Measurements from ENCODE around the gene PLCXD3. TPM values are rescaled to one million over a fixed set of nuclear protein-coding genes. Genes with fewer than 3 reads are reported as not detected.
A peak's percentile ranks its signal among the peaks of the same experiment; 100 is the strongest.

Gene PLCXD3
- polyA plus RNA-seq, 1 of the 3 experiments (the other 2 are of a cell fraction), result 0.15 TPM

DNA sequence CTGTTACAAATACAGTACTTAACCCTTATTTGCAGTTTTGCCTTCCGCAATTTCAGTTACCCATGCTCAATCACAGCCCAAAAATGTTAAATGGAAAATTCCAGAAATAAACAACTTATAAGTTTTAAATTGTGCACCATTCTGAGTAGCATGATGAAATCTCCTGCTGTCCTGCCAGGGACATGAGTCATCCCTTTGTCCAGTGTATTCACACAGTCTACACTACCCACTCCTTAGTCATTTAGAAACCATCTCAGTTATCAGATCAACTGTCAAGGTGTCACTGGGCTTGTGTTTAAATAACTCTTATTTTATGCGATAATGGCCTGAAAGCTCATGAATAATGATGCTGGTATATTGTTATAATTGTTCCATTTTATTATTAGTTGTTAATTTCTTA, 95.8 kb downstream of the PLCXD3 start (continued):
- TF ChIP-seq, protein P1, sequence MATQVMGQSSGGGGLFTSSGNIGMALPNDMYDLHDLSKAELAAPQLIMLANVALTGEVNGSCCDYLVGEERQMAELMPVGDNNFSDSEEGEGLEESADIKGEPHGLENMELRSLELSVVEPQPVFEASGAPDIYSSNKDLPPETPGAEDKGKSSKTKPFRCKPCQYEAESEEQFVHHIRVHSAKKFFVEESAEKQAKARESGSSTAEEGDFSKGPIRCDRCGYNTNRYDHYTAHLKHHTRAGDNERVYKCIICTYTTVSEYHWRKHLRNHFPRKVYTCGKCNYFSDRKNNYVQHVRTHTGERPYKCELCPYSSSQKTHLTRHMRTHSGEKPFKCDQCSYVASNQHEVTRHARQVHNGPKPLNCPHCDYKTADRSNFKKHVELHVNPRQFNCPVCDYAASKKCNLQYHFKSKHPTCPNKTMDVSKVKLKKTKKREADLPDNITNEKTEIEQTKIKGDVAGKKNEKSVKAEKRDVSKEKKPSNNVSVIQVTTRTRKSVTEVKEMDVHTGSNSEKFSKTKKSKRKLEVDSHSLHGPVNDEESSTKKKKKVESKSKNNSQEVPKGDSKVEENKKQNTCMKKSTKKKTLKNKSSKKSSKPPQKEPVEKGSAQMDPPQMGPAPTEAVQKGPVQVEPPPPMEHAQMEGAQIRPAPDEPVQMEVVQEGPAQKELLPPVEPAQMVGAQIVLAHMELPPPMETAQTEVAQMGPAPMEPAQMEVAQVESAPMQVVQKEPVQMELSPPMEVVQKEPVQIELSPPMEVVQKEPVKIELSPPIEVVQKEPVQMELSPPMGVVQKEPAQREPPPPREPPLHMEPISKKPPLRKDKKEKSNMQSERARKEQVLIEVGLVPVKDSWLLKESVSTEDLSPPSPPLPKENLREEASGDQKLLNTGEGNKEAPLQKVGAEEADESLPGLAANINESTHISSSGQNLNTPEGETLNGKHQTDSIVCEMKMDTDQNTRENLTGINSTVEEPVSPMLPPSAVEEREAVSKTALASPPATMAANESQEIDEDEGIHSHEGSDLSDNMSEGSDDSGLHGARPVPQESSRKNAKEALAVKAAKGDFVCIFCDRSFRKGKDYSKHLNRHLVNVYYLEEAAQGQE (IDR thresholded peaks at IDR 0.05; ENCODE audit: low read depth, low read length), result peak; percentile 46; the same call in 1 of the 2 replicates
- TF ChIP-seq SIN3A (IDR thresholded peaks at IDR 0.05; ENCODE audit: borderline replicate concordance, low read depth, low read length) (0 out of 2 replicates have a peak, but pooled peaks have one; percentile 55), FOSL2 (IDR thresholded peaks at IDR 0.05; ENCODE audit: borderline replicate concordance, low read depth) (peak; percentile 100), ELF1 (IDR thresholded peaks at IDR 0.05) (0 out of 2 replicates have a peak, but pooled peaks have one; percentile 18), POLR2AphosphoS5 (IDR thresholded peaks at IDR 0.05; ENCODE audit: low read depth, low read length) (peak; percentile 72; the same call in 1 of the 2 replicates), TCF12 (IDR thresholded peaks at IDR 0.05) (peak; percentile 97), FOXM1 (IDR thresholded peaks at IDR 0.05; ENCODE audit: low read depth) (peak; percentile 96), RAD21 (IDR thresholded peaks at IDR 0.05; ENCODE audit: low read length) (no peak)

DNA sequence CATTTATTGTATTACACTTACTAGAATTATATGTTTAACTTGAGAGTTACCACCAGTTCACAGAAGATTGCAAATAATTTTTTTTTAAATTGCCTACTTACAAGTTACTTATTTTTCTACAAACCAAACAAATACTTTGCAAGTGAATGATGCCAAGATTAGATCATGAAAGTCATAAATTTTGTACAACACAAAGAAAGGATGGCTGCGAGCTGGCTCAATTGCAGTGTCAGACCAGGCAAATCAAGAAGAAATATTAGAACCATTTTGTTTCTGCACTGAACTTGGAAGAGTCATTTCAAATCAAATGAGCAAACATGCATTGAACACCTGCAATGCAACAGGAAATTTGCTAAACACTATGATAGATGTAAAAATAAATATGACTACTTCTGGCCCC, 97.3 kb downstream of the PLCXD3 start:
- Histone ChIP-seq H3F3A (replicated peaks; ENCODE audit: insufficient read depth) (peaks cover 32% of the 10 kb centered on the region), H3K4me1 (ENCODE audit: control insufficient read depth in 1 of 2, insufficient read depth in 2 of 2, low read depth in 1 of 2, low read length in 1 of 2) (peaks cover 14 to 45% of the 10 kb centered on the region in 2 experiments; a peak in 3 of 4 replicates), H2AFZ (ENCODE audit: low read depth) (0 out of 2 replicates have a peak overlapping the region, but pooled peaks have one; percentile 2), H3K4me2 (no peak overlapping the region), H3K27ac (ENCODE audit: low read depth in 2 of 2, low read length in 1 of 2) (peak overlapping the region; percentile 69 to 90; a peak in 3 of 4 replicates), H3K79me2 (ENCODE audit: insufficient read depth) (no peaks in the 10 kb centered on the region), H4K20me1 (ENCODE audit: insufficient read depth) (no peaks in the 10 kb centered on the region), H3K9me2 (no peaks in the 10 kb centered on the region), H3K9me3 (no peaks in the 10 kb centered on the region), H3K9ac (no peak overlapping the region), H3K4me3 (ENCODE audit: low read depth in 2 of 2, low read length in 1 of 2) (no peak overlapping the region), H3K36me3 (replicated peaks in 1 of 2; ENCODE audit: control insufficient read depth in 1 of 2, insufficient read depth in 2 of 2, low read length in 1 of 2) (no peaks in the 10 kb centered on the region), H3K27me3 (ENCODE audit: insufficient read depth) (no peaks in the 10 kb centered on the region)
- 41% methylated on average over 1 of the region's 1 CpG for WGBS (ENCODE audit: low lambda C conversion rate)
- ChIA-PET CTCF (interaction anchor here (1.0 kb wide), 1 partner anchor 13 kb away, joined by 3 read pairs; no protein-coding TSS in a partner anchor), POLR2A (no interaction called here)
- no peak for DNase-seq
- TF ChIP-seq FOXM1 (IDR thresholded peaks at IDR 0.05; ENCODE audit: low read depth) (peak; percentile 20; the same call in 1 of the 2 replicates), ZBTB33 (IDR thresholded peaks at IDR 0.05; ENCODE audit: borderline replicate concordance, low read depth) (no peak), YY1 (IDR thresholded peaks at IDR 0.05; ENCODE audit: low read depth) (peak; percentile 26; the same call in 1 of the 2 replicates), TCF12 (IDR thresholded peaks at IDR 0.05) (peak; percentile 53; the same call in 1 of the 2 replicates), FOXJ3 (CRISPR knock-in tag; IDR thresholded peaks at IDR 0.05) (no peak), NFIC (IDR thresholded peaks at IDR 0.05; ENCODE audit: borderline replicate concordance) (peak; percentile 43; the same call in 1 of the 2 replicates), MXI1 (IDR thresholded peaks at IDR 0.05; ENCODE audit: low read depth, low read length) (no peak), RXRA (IDR thresholded peaks at IDR 0.05; ENCODE audit: borderline replicate concordance, low read depth) (no peak), EP300 (IDR thresholded peaks at IDR 0.05; ENCODE audit: borderline replicate concordance in 1 of 2, low read depth in 1 of 2, low read length in 1 of 2) (peak in 1 of 2 experiments; percentile 32; a peak in 1 of 4 replicates), SIN3A (IDR thresholded peaks at IDR 0.05; ENCODE audit: borderline replicate concordance, low read depth, low read length) (no peak), CHD2 (IDR thresholded peaks at IDR 0.05; ENCODE audit: low read length, partially characterized antibody) (no peak), RCOR1 (IDR thresholded peaks at IDR 0.05; ENCODE audit: low read length) (no peak), TEAD4 (IDR thresholded peaks at IDR 0.05; ENCODE audit: borderline replicate concordance, insufficient read depth) (0 out of 2 replicates have a peak, but pooled peaks have one; percentile 32), ELF1 (IDR thresholded peaks at IDR 0.05) (no peak)
- TF ChIP-seq, protein P2, sequence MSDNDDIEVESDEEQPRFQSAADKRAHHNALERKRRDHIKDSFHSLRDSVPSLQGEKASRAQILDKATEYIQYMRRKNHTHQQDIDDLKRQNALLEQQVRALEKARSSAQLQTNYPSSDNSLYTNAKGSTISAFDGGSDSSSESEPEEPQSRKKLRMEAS (IDR thresholded peaks at IDR 0.05; ENCODE audit: low read depth), result 0 out of 2 replicates have a peak, but pooled peaks have one; percentile 13
- TF ChIP-seq, protein P3, sequence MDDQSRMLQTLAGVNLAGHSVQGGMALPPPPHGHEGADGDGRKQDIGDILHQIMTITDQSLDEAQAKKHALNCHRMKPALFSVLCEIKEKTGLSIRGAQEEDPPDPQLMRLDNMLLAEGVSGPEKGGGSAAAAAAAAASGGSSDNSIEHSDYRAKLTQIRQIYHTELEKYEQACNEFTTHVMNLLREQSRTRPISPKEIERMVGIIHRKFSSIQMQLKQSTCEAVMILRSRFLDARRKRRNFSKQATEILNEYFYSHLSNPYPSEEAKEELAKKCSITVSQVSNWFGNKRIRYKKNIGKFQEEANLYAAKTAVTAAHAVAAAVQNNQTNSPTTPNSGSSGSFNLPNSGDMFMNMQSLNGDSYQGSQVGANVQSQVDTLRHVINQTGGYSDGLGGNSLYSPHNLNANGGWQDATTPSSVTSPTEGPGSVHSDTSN (IDR thresholded peaks at IDR 0.05), result peak; percentile 73

Measured in SK-N-SH (cell line).